GM15510 (cell line): ENCODE results near the gene MORC1.

Source experiments
- POLR2A ChIP-seq: IDR thresholded peaks from 3 replicates; pipeline ENCODE4 v1.6.1; 2011; ENCODE audit warnings: borderline replicate concordance; ENCODE audit not compliant: insufficient read length; ENCODE audit errors: extremely low read depth

MORC1 gene

DNA sequence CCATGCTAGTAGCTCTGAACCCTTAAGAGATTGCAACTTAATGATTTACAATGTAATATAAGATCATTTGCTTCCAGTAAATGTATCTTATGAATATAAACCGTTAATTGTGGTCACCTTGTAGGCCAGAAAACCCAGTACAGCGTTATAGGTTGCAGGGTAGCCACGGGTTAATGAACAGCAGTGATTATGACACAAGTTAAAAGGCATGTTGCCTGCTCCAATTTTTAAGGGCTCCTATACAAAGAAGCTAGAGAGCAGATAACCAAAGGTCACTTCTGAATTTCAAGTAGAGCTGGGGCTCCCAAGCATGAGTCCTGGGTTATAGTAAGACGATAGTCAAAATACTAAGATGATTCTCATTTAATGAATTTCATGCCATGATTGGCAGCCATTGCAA lies 177.8 kb downstream of the MORC1 start:
- no peak for TF ChIP-seq POLR2A

DNA sequence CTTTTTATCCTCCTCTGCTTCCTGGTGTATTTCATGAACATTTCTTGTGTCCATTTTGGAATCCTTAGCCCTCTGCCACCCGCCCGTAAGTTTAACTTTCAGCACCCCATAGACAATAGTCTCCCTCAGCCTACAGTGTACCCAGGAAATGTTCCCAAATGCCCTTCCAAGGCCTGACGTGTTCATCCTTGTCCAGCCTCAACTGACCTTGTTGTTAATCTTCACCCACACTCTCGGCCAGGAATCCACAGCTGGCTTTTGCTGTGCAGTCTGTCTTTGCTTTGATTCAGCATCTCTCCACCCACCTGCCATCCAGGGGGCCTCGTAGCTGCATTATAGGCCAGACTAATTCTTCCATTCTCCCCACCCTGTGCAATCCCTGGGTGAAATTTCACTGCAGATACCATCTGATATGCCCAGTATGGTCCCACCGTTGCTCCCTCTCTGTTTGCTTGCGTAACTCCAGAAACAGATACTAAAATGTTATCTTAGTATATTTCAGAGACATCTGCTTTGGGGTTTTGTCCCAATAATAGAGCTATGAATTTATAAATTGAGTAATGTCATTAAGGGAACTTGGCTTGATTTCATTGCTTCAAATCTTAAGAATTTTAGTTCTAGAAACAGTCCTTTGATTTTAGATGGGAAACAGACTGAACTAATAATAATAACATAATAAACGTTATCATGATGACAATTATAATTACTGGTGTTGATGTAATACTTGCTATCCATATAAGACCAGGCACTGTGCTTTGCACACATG lies 180.8 kb downstream of the MORC1 start:
- TF ChIP-seq POLR2A, result no peak

DNA sequence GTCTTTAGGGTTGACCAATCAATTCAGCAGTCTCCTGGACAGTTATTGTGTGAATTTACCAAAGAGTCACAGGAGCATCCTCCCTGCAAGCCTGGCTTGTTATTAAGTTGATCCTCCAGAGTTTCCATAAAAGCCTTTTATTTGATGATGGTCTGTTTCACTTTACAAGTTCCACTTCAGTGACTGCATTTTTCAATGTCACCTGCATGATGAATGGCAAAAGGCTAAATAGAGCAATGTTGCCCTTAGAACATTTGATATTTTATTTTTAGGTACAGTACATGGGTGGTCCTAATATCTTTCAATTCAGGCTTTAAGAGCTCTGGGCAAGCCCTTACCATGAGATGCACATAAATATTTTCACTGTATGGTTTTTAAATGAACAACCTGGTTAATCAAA lies 186.9 kb downstream of the MORC1 start:
- no peak for TF ChIP-seq POLR2A

DNA sequence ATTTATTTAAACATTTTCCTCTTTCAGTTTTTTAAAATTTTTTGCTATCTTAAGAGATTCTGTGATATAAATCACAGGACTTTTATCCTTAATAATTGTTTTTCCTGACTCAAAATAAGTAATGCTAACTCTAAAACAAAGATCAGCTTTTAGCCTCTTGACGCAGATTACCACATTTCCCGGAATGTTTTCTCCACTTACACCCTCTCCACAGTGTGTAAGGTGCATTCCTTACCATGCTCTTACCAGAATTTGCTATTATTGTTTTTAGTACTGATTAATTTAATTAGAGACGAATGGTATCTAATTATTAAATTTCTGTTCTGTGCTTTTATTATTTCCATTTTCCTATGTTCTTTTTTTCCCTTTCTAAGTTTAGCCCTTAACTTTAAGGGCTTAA lies 199.1 kb downstream of the MORC1 start:
- no peak for TF ChIP-seq POLR2A

DNA sequence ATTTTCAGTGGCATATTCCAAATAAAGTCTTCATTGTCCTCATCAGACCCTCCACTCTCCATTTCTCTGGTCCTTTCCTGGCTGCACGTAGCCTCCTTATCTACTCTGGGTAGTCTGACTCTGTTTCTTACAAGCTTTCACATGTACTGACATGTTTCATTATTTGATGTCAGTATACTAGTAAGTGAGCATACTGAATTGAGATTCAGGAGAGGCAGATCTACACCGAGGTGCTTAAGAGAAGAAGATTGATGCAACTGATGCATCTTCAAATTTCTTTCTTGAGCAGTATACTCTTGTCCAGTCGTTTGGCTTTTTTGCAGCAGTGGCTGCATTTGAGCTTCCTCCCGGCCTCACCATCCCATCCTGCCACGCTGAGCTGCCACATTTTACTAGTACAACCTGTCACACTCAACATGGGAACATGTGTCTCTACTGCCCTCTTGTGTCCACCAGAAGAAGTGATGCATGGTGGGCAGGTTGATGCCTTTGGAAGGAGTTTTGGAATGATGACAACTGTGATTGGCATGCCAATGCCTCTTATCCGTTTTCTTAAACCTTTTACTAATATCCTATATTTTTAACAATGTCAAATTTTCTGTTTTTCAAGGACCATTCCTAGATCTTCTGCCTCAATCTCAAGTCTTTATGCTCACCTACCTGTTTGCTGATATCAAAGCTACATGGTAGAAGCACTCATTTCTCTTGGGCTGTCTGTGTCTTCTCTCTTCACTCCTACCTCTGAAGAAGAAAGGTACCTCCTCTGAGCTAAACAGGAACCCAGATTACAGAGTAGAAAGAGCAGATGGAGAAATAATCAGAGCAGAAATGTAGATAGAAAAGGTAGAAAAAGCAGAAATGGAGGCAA lies 202.9 kb downstream of the MORC1 start:
- no peak for TF ChIP-seq POLR2A

DNA sequence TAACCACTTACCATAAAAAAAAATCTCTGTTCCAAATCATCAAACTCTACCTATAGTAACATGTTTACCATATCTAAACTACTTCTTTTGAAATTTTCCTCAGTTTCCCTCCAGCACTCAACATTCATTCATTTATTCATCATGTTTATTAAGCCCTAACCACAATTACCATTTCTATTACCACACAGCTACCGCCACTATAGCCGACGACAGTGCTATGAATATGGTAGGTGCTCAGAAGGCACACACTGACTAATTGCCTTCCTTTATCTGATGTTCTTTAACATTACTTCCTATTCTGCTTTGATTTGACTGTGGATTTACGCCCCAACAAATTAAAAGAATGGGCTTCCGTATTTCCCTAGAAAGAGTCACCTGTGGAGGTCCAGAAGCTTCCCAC lies 208.1 kb downstream of the MORC1 start:
- TF ChIP-seq POLR2A, result no peak
